Measurements from ENCODE around the gene INAFM1.
A peak's percentile ranks its signal among the peaks of the same experiment; 100 is the strongest.

Gene INAFM1

GRCh38 chr19:47266401-47266941, 8.2 kb upstream of the INAFM1 start:
- no peak for TF ChIP-seq CTCF (IDR thresholded peaks at IDR 0.05; ENCODE audit: unreplicated experiment in 3 of 3)
- Mint-ChIP-seq H3K27me3 (ENCODE audit: low read depth) (no peaks in the 10 kb centered on the region), H3K4me3 (no peak overlapping the region), H3K4me1 (no peaks in the 10 kb centered on the region), H3K27ac (no peak overlapping the region), H3K36me3 (ENCODE audit: low read depth) (peaks cover 59% of the 10 kb centered on the region), H3K9me3 (no peaks in the 10 kb centered on the region)

- Mint-ChIP-seq H3K4me3 (no peak overlapping the region), H3K4me1 (peaks cover 4% of the 10 kb centered on the region), H3K36me3 (ENCODE audit: low read depth) (peaks cover 57% of the 10 kb centered on the region), H3K27me3 (ENCODE audit: low read depth) (no peaks in the 10 kb centered on the region), H3K9me3 (no peaks in the 10 kb centered on the region), H3K27ac (no peak overlapping the region)
- TF ChIP-seq CTCF (IDR thresholded peaks at IDR 0.05; ENCODE audit: unreplicated experiment in 3 of 3): no peak
Measured at GRCh38 chr19:47267350-47267759, 7.3 kb upstream of the INAFM1 start.

- no peak for TF ChIP-seq CTCF (IDR thresholded peaks at IDR 0.05; ENCODE audit: unreplicated experiment in 3 of 3)
- H3K27ac Mint-ChIP-seq: no peak overlapping the region
- peaks cover 50% of the 10 kb centered on the region for H3K36me3 Mint-ChIP-seq (ENCODE audit: low read depth)
- H3K27me3 Mint-ChIP-seq (ENCODE audit: low read depth): no peaks in the 10 kb centered on the region
- H3K4me3 Mint-ChIP-seq: no peak overlapping the region
- H3K9me3 Mint-ChIP-seq: no peaks in the 10 kb centered on the region
- H3K4me1 Mint-ChIP-seq: peaks cover 9% of the 10 kb centered on the region
Measured at GRCh38 chr19:47268028-47268427, 6.7 kb upstream of the INAFM1 start.

- TF ChIP-seq CTCF (IDR thresholded peaks at IDR 0.05; ENCODE audit: unreplicated experiment in 3 of 3): no peak
- H3K4me1 Mint-ChIP-seq: peaks cover 9% of the 10 kb centered on the region
- H3K27ac Mint-ChIP-seq: peak overlapping the region in 1 of 3 experiments; percentile 59
Measured at GRCh38 chr19:47269596-47269995, 5.1 kb upstream of the INAFM1 start.

GRCh38 chr19:47270408-47270807, 4.3 kb upstream of the INAFM1 start:
- H3K36me3 Mint-ChIP-seq (ENCODE audit: low read depth): peaks cover 38% of the 10 kb centered on the region
- no peaks in the 10 kb centered on the region for H3K9me3 Mint-ChIP-seq
- H3K4me3 Mint-ChIP-seq: no peak overlapping the region
- no peak for TF ChIP-seq CTCF (IDR thresholded peaks at IDR 0.05; ENCODE audit: unreplicated experiment in 3 of 3)
- peak overlapping the region in 1 of 3 experiments; percentile 26 for H3K27ac Mint-ChIP-seq
- H3K4me1 Mint-ChIP-seq: peaks cover 11% of the 10 kb centered on the region
- H3K27me3 Mint-ChIP-seq (ENCODE audit: low read depth): peaks cover 2% of the 10 kb centered on the region

More at GRCh38 chr19:47269596-47269995, 5.1 kb upstream of the INAFM1 start:
- no peaks in the 10 kb centered on the region for H3K27me3 Mint-ChIP-seq (ENCODE audit: low read depth)
- H3K4me3 Mint-ChIP-seq: peak overlapping the region in 1 of 3 experiments; percentile 60
- peaks cover 41% of the 10 kb centered on the region for H3K36me3 Mint-ChIP-seq (ENCODE audit: low read depth)
- no peaks in the 10 kb centered on the region for H3K9me3 Mint-ChIP-seq

- peak overlapping the region; percentile 94 to 99 (median 98) for H3K27ac Mint-ChIP-seq
- no peak for TF ChIP-seq CTCF (IDR thresholded peaks at IDR 0.05; ENCODE audit: unreplicated experiment in 3 of 3)
- H3K27me3 Mint-ChIP-seq (ENCODE audit: low read depth): peaks cover 8% of the 10 kb centered on the region
- H3K36me3 Mint-ChIP-seq (ENCODE audit: low read depth): peaks cover 31% of the 10 kb centered on the region
- H3K4me3 Mint-ChIP-seq: peak overlapping the region; percentile 90 to 93 (median 93)
- H3K4me1 Mint-ChIP-seq: peaks cover 21% of the 10 kb centered on the region
- no peaks in the 10 kb centered on the region for H3K9me3 Mint-ChIP-seq
Measured at GRCh38 chr19:47271949-47272348, 2.7 kb upstream of the INAFM1 start.

Data from nephron (organoid).